HUES48 (cell line): ENCODE results near the gene CRISPLD2.
"Not testable (repeated sequence)": the region's sequence is repeated elsewhere in the genome, so short reads cannot be mapped to it uniquely, and the experiment has no call there.

Source experiments
- H3K27ac ChIP-seq: one replicate; pipeline ENCODE4 v1.7.0; 2013; ENCODE audit warnings: low read depth, low read length, inconsistent platforms
- H3K27me3 ChIP-seq: 2 replicates; pipeline ENCODE4 v1.6.1; 2013; ENCODE audit warnings: mild to moderate bottlenecking, low read length; ENCODE audit not compliant: control insufficient read depth, insufficient read depth
- H3K36me3 ChIP-seq: 2 replicates; pipeline ENCODE4 v1.6.1; 2013; ENCODE audit warnings: low read length; ENCODE audit not compliant: control insufficient read depth, insufficient read depth
- H3K4me1 ChIP-seq: 2 replicates; pipeline ENCODE4 v1.6.1; 2013; ENCODE audit warnings: mild to moderate bottlenecking, low read length; ENCODE audit not compliant: control insufficient read depth, insufficient read depth
- H3K4me3 ChIP-seq: 2 replicates; pipeline ENCODE4 v1.5.1; 2013; ENCODE audit warnings: mild to moderate bottlenecking, low read depth, low read length
- H3K9ac ChIP-seq: 2 replicates; pipeline ENCODE4 v1.6.1; 2013; ENCODE audit warnings: mild to moderate bottlenecking, low read depth, low read length, moderate library complexity
- H3K9me3 ChIP-seq: 2 replicates; pipeline ENCODE4 v1.6.1; 2013; ENCODE audit warnings: low read length; ENCODE audit not compliant: control insufficient read depth, insufficient read depth

Gene CRISPLD2

GRCh38 chr16:84929421-84930297 lies 109.9 kb downstream of the CRISPLD2 start:
- no peaks in the 10 kb centered on the region for H3K4me1 ChIP-seq
- no peak overlapping the region for H3K9ac ChIP-seq
- H3K9me3 ChIP-seq = no peaks in the 10 kb centered on the region
- H3K4me3 ChIP-seq = no peak overlapping the region
- H3K27ac ChIP-seq = no peak overlapping the region
- H3K36me3 ChIP-seq = no peaks in the 10 kb centered on the region
- no peaks in the 10 kb centered on the region for H3K27me3 ChIP-seq

- no peak overlapping the region for H3K4me3 ChIP-seq
- H3K9me3 ChIP-seq = no peaks in the 10 kb centered on the region
- H3K9ac ChIP-seq = no peak overlapping the region
- H3K36me3 ChIP-seq = no peaks in the 10 kb centered on the region
- H3K4me1 ChIP-seq = no peaks in the 10 kb centered on the region
- no peaks in the 10 kb centered on the region for H3K27me3 ChIP-seq
- no peak overlapping the region for H3K27ac ChIP-seq
Observed at GRCh38 chr16:84930298-84931106, 110.7 kb downstream of the CRISPLD2 start.

- Histone ChIP-seq H3K4me3 (no peak overlapping the region), H3K27me3 (no peaks in the 10 kb centered on the region), H3K9me3 (no peaks in the 10 kb centered on the region)
Observed at GRCh38 chr16:84931107-84931494, 111.3 kb downstream of the CRISPLD2 start.

GRCh38 chr16:84931506-84931905 lies 111.7 kb downstream of the CRISPLD2 start:
- no peak overlapping the region for H3K4me3 ChIP-seq
- H3K27ac ChIP-seq = no peak overlapping the region
- no peak overlapping the region for H3K9ac ChIP-seq
- H3K4me1 ChIP-seq = no peaks in the 10 kb centered on the region
- H3K9me3 ChIP-seq = no peaks in the 10 kb centered on the region
- H3K27me3 ChIP-seq = no peaks in the 10 kb centered on the region
- H3K36me3 ChIP-seq = no peaks in the 10 kb centered on the region

More at GRCh38 chr16:84931107-84931494, 111.3 kb downstream of the CRISPLD2 start:
- Histone ChIP-seq H3K9ac (no peak overlapping the region), H3K36me3 (no peaks in the 10 kb centered on the region), H3K27ac (no peak overlapping the region), H3K4me1 (no peaks in the 10 kb centered on the region)

- H3K4me1 ChIP-seq = no peaks in the 10 kb centered on the region
- H3K9me3 ChIP-seq = no peaks in the 10 kb centered on the region
- no peak overlapping the region for H3K27ac ChIP-seq
- no peaks in the 10 kb centered on the region for H3K36me3 ChIP-seq
- no peaks in the 10 kb centered on the region for H3K27me3 ChIP-seq
- H3K4me3 ChIP-seq = no peak overlapping the region
- H3K9ac ChIP-seq = no peak overlapping the region
Observed at GRCh38 chr16:84932681-84933080, 112.9 kb downstream of the CRISPLD2 start.

- Histone ChIP-seq H3K27me3 (no peaks in the 10 kb centered on the region), H3K9ac (no peak overlapping the region), H3K4me3 (no peak overlapping the region), H3K27ac (no peak overlapping the region), H3K9me3 (no peaks in the 10 kb centered on the region), H3K4me1 (no peaks in the 10 kb centered on the region), H3K36me3 (no peaks in the 10 kb centered on the region)
Observed at GRCh38 chr16:84933774-84934631, 114.2 kb downstream of the CRISPLD2 start.

- no peak overlapping the region for H3K27ac ChIP-seq
- H3K4me3 ChIP-seq = no peak overlapping the region
- H3K27me3 ChIP-seq = no peaks in the 10 kb centered on the region
- H3K9ac ChIP-seq = no peak overlapping the region
- no peaks in the 10 kb centered on the region for H3K9me3 ChIP-seq
- no peaks in the 10 kb centered on the region for H3K4me1 ChIP-seq
- no peaks in the 10 kb centered on the region for H3K36me3 ChIP-seq
Observed at GRCh38 chr16:84937196-84938005, 117.6 kb downstream of the CRISPLD2 start.

GRCh38 chr16:84938616-84939015 lies 118.8 kb downstream of the CRISPLD2 start:
- not testable (repeated sequence) for H3K27ac ChIP-seq, H3K9me3 ChIP-seq, H3K9ac ChIP-seq, H3K36me3 ChIP-seq, H3K27me3 ChIP-seq, H3K4me3 ChIP-seq, H3K4me1 ChIP-seq

GRCh38 chr16:84940670-84941551 lies 121.1 kb downstream of the CRISPLD2 start:
- Histone ChIP-seq H3K9me3 (no peaks in the 10 kb centered on the region), H3K27me3 (no peaks in the 10 kb centered on the region), H3K4me1 (no peaks in the 10 kb centered on the region), H3K9ac (no peak overlapping the region), H3K36me3 (no peaks in the 10 kb centered on the region), H3K4me3 (no peak overlapping the region), H3K27ac (no peak overlapping the region)
